Measurements from ENCODE around the gene GLRA2. TPM values are rescaled to one million over a fixed set of nuclear protein-coding genes. Genes with fewer than 3 reads are reported as not detected.

The GLRA2 gene
- polyA plus RNA-seq, 1 donor (not counting 4 experiments of a cell fraction or from before 2014, with no cell fraction given), result not detected

DNA sequence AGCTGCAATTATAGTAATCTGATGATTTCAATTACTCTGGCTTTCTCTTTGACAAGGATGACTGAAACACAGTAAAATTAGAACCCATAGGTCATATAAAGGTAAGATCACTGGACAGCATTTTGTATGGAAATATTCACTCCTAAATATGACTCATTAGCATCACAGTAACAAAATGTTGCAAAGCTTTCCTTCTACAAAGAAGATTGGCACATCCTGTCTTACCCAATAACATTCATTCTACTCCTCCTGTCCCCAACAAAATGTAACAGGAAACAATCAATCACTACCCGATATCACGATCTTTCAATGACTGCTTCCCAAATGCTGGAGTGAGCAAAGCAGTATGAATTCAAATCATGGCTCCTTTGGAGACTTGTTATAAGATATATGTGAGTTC, 248.2 kb downstream of the GLRA2 start:
- H3K9ac ChIP-seq (ENCODE audit: control insufficient read depth, extremely low read depth, insufficient read depth, low read length), result no peak overlapping the region
- TF ChIP-seq, protein P1, sequence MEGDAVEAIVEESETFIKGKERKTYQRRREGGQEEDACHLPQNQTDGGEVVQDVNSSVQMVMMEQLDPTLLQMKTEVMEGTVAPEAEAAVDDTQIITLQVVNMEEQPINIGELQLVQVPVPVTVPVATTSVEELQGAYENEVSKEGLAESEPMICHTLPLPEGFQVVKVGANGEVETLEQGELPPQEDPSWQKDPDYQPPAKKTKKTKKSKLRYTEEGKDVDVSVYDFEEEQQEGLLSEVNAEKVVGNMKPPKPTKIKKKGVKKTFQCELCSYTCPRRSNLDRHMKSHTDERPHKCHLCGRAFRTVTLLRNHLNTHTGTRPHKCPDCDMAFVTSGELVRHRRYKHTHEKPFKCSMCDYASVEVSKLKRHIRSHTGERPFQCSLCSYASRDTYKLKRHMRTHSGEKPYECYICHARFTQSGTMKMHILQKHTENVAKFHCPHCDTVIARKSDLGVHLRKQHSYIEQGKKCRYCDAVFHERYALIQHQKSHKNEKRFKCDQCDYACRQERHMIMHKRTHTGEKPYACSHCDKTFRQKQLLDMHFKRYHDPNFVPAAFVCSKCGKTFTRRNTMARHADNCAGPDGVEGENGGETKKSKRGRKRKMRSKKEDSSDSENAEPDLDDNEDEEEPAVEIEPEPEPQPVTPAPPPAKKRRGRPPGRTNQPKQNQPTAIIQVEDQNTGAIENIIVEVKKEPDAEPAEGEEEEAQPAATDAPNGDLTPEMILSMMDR (optimal IDR thresholded peaks at IDR 0.05 in 1 of 3, IDR thresholded peaks at IDR 0.05 in 1 of 3, conservative IDR thresholded peaks at IDR 0.05 in 1 of 3; ENCODE audit: extremely low read depth in 1 of 3, insufficient read depth in 2 of 3, low read length in 3 of 3), result no peak
- no peak for TF ChIP-seq EZH2 (IDR thresholded peaks at IDR 0.05; ENCODE audit: low read length)
- H3K27me3 ChIP-seq (ENCODE audit: control insufficient read depth, extremely low read depth, insufficient read depth, low read length), result no peaks in the 10 kb centered on the region
- H3K9me3 ChIP-seq (ENCODE audit: control insufficient read depth, low read depth, low read length), result no peaks in the 10 kb centered on the region
- H3K79me2 ChIP-seq (ENCODE audit: control insufficient read depth, insufficient read depth, low read length), result no peaks in the 10 kb centered on the region
- H3K36me3 ChIP-seq (ENCODE audit: control insufficient read depth in 2 of 2, extremely low read depth in 1 of 2, insufficient read depth in 2 of 2, low read length in 2 of 2), result no peaks in the 10 kb centered on the region
- no peak overlapping the region for H2AFZ ChIP-seq (ENCODE audit: control insufficient read depth, low read length)
- DNase-seq (ENCODE audit: low read depth, low spot score) (no peak), FAIRE-seq (no peak)
- no peaks in the 10 kb centered on the region for H3K4me1 ChIP-seq (ENCODE audit: control insufficient read depth, extremely low read depth, insufficient read depth, low read length)
- H3K27ac ChIP-seq (ENCODE audit: control insufficient read depth, insufficient read depth, low read length), result no peak overlapping the region
- H4K20me1 ChIP-seq (ENCODE audit: control insufficient read depth, extremely low read depth, insufficient read depth, low read length), result no peaks in the 10 kb centered on the region
- no peak overlapping the region for H3K4me3 ChIP-seq (ENCODE audit: control insufficient read depth in 2 of 3, extremely low read depth in 1 of 3, insufficient read depth in 2 of 3, low read depth in 1 of 3, low read length in 3 of 3)
- dilution Hi-C loops (cut with MboI; ENCODE audit: extremely low pct_ligation_motif_present, low sequenced_read_pairs), result no loop called here
- H3K4me2 ChIP-seq (ENCODE audit: control insufficient read depth, extremely low read depth, insufficient read depth, low read depth, low read length), result no peak overlapping the region
- H3K9me1 ChIP-seq (ENCODE audit: control insufficient read depth, extremely low read depth, insufficient read depth, low read length), result no peaks in the 10 kb centered on the region

GRCh38 chrX:14779580-14779979, 250.2 kb downstream of the GLRA2 start:
- dilution Hi-C loops (cut with MboI; ENCODE audit: extremely low pct_ligation_motif_present, low sequenced_read_pairs), result no loop called here
- no peak for DNase-seq (ENCODE audit: low read depth, low spot score)
- Histone ChIP-seq H3K4me2 (ENCODE audit: control insufficient read depth, extremely low read depth, insufficient read depth, low read depth, low read length) (no peak overlapping the region), H3K9ac (ENCODE audit: control insufficient read depth, extremely low read depth, insufficient read depth, low read length) (no peak overlapping the region), H3K36me3 (ENCODE audit: control insufficient read depth in 2 of 2, extremely low read depth in 1 of 2, insufficient read depth in 2 of 2, low read length in 2 of 2) (no peaks in the 10 kb centered on the region), H3K4me3 (ENCODE audit: control insufficient read depth in 2 of 3, extremely low read depth in 1 of 3, insufficient read depth in 2 of 3, low read depth in 1 of 3, low read length in 3 of 3) (no peak overlapping the region), H3K27me3 (ENCODE audit: control insufficient read depth, extremely low read depth, insufficient read depth, low read length) (no peaks in the 10 kb centered on the region), H3K79me2 (ENCODE audit: control insufficient read depth, insufficient read depth, low read length) (no peaks in the 10 kb centered on the region), H3K4me1 (ENCODE audit: control insufficient read depth, extremely low read depth, insufficient read depth, low read length) (no peaks in the 10 kb centered on the region), H3K27ac (ENCODE audit: control insufficient read depth, insufficient read depth, low read length) (no peak overlapping the region), H2AFZ (ENCODE audit: control insufficient read depth, low read length) (no peak overlapping the region), H3K9me1 (ENCODE audit: control insufficient read depth, extremely low read depth, insufficient read depth, low read length) (no peaks in the 10 kb centered on the region), H4K20me1 (ENCODE audit: control insufficient read depth, extremely low read depth, insufficient read depth, low read length) (no peaks in the 10 kb centered on the region), H3K9me3 (ENCODE audit: control insufficient read depth, low read depth, low read length) (no peaks in the 10 kb centered on the region)
- TF ChIP-seq, protein P1 (optimal IDR thresholded peaks at IDR 0.05 in 1 of 3, IDR thresholded peaks at IDR 0.05 in 1 of 3, conservative IDR thresholded peaks at IDR 0.05 in 1 of 3; ENCODE audit: extremely low read depth in 1 of 3, insufficient read depth in 2 of 3, low read length in 3 of 3), result no peak
- TF ChIP-seq EZH2 (IDR thresholded peaks at IDR 0.05; ENCODE audit: low read length), result no peak
- no peak for FAIRE-seq

Data from keratinocyte (primary cell).